HG03066 (cell line): Measurements from ENCODE around the gene BTNL9.
"Not testable (repeated sequence)": the region's sequence is repeated elsewhere in the genome, so short reads cannot be mapped to it uniquely, and the experiment has no call there.

Experiments
- ATAC-seq: cut with Tn5 transposase; IDR thresholded peaks from one replicate; pipeline ENCODE4 v1.9.1; 2021; ENCODE audit warnings: low read depth; ENCODE audit not compliant: unreplicated experiment

Gene BTNL9

GRCh38 chr5:181039931-181040630 lies at the start of gene BTNL9:
TSS of gene BTNL9 (plus strand) at chr5:181040266. CDS start at chr5:181045490, 5,224 bp downstream.
- no peak for ATAC-seq

GRCh38 chr5:180990882-180991242 lies 49.2 kb upstream of the BTNL9 start:
- no peak for ATAC-seq

GRCh38 chr5:181001947-181002346 lies 38.1 kb upstream of the BTNL9 start:
- ATAC-seq, result no peak

GRCh38 chr5:181005791-181006190 lies 34.3 kb upstream of the BTNL9 start:
- ATAC-seq, result no peak

GRCh38 chr5:181008136-181008535 lies 31.9 kb upstream of the BTNL9 start:
- no peak for ATAC-seq

- ATAC-seq, result not testable (repeated sequence)
These were observed 30.0 kb upstream of the BTNL9 start for GRCh38 chr5:181010018-181010417.

GRCh38 chr5:181014654-181015053 lies 25.4 kb upstream of the BTNL9 start:
- not testable (repeated sequence) for ATAC-seq

GRCh38 chr5:181017448-181017847 lies 22.6 kb upstream of the BTNL9 start:
- ATAC-seq, result not testable (repeated sequence)

- ATAC-seq, result no peak
These were observed 19.4 kb upstream of the BTNL9 start for GRCh38 chr5:181020688-181021087.

GRCh38 chr5:181024245-181025064 lies 15.6 kb upstream of the BTNL9 start:
- ATAC-seq, result no peak

- ATAC-seq, result no peak
These were observed 12.5 kb upstream of the BTNL9 start for GRCh38 chr5:181027452-181028031.

GRCh38 chr5:181028032-181028819 lies 11.8 kb upstream of the BTNL9 start:
- ATAC-seq, result no peak

GRCh38 chr5:181031716-181032115 lies 8.3 kb upstream of the BTNL9 start:
- no peak for ATAC-seq

GRCh38 chr5:181035991-181036815 lies 3.9 kb upstream of the BTNL9 start:
- ATAC-seq, result no peak

GRCh38 chr5:181036816-181037364 lies 3.2 kb upstream of the BTNL9 start:
- no peak for ATAC-seq

- ATAC-seq, result no peak
These were observed 2.7 kb upstream of the BTNL9 start for GRCh38 chr5:181037365-181037861.

- ATAC-seq, result no peak
These were observed 595 bp upstream of the BTNL9 start for GRCh38 chr5:181039471-181039870.

GRCh38 chr5:181040631-181040945 lies 522 bp downstream of the BTNL9 start:
- no peak for ATAC-seq

GRCh38 chr5:181041043-181041442 lies 977 bp downstream of the BTNL9 start:
- no peak for ATAC-seq
